ENCODE data around the gene SAFB2.

GRCh38 chr19:5554828-5555227 lies 67.7 kb downstream of the SAFB2 start:
- TF ChIP-seq, protein P1, sequence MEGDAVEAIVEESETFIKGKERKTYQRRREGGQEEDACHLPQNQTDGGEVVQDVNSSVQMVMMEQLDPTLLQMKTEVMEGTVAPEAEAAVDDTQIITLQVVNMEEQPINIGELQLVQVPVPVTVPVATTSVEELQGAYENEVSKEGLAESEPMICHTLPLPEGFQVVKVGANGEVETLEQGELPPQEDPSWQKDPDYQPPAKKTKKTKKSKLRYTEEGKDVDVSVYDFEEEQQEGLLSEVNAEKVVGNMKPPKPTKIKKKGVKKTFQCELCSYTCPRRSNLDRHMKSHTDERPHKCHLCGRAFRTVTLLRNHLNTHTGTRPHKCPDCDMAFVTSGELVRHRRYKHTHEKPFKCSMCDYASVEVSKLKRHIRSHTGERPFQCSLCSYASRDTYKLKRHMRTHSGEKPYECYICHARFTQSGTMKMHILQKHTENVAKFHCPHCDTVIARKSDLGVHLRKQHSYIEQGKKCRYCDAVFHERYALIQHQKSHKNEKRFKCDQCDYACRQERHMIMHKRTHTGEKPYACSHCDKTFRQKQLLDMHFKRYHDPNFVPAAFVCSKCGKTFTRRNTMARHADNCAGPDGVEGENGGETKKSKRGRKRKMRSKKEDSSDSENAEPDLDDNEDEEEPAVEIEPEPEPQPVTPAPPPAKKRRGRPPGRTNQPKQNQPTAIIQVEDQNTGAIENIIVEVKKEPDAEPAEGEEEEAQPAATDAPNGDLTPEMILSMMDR (conservative IDR thresholded peaks at IDR 0.05) = no peak
- no peak for TF ChIP-seq ZFX (IDR thresholded peaks at IDR 0.05)

All from C4-2B (cell line).